Stimulated activated CD8-positive, alpha-beta memory T cell treated with anti-CD3 and anti-CD28 coated beads, Interleukin-4, amount 100 ng/mL, for 1 hour (primary cell): Measurements from ENCODE around the gene FFAR4.

ENCODE experiments used
- DNase-seq, 2 donors: peaks; one replicate each; pipeline ENCODE4 v3.0.0-alpha.2; 2020; ENCODE audit warnings: low read depth in 2 of 2, low spot score in 1 of 2

Gene FFAR4

DNA sequence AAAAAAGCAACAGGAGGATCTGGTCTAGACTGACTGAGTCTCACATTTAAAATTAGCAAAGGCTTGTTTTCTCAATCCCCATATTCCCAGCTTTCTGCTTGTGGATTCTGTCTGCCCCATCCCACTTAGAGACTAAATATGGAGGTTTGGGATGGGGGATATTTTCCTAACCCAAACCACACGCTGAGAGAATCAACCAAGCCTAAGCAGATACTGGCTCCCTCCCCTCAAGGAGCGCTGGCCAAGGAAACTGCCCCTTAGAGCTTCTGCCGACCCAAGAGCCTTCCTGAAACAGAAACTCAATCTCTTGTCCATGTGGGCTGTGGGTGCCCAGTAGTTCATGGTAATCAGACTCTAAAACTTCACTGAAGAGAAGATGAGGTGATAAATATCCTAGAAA, 3.9 kb downstream of the FFAR4 start:
- DNase-seq: no peak

- no peak for DNase-seq
These were observed 6.1 kb downstream of the FFAR4 start for GRCh38 chr10:93572606-93573005.

- DNase-seq: no peak
These were observed 6.8 kb downstream of the FFAR4 start for GRCh38 chr10:93573051-93573909.

DNA sequence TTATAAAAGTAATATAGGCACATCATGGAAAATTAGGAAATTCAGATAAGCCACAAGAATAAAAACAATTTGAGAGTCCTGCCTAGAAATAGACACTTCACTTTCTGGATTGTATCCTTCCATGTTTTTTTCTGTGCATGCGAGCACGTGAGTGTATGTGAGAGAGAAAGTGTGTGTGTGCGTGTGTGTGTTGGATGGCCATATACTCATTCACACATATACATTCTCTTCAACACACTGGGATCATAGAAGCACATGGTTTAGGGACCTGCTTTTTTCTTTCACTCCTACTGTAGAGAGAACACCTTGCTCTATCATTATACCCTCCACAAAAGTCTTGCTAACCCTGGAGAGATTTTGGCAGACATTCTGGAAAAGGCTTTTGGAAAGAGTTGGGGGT, 7.5 kb downstream of the FFAR4 start:
- DNase-seq: no peak

- DNase-seq: no peak
These were observed 10.4 kb downstream of the FFAR4 start for GRCh38 chr10:93576888-93577287.

DNA sequence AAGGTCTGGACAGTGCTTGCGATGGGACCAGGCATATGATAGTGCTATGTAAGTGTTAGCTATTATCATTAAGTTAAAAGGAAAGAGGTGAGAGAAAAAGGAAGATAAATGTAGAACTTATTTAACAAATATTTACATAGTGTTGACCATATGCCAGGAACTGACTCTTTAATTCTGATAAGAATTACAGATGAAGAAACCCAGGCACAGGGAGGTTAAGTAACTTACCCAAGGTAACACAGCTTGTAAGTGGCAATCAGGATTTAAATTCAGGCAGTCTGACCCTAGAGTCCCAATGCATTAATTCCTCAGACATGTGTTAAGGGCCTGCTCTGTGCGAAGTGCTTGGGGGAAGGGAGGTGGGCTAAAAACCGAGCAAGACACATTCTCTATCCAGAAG, 11.1 kb downstream of the FFAR4 start:
- no peak for DNase-seq

DNA sequence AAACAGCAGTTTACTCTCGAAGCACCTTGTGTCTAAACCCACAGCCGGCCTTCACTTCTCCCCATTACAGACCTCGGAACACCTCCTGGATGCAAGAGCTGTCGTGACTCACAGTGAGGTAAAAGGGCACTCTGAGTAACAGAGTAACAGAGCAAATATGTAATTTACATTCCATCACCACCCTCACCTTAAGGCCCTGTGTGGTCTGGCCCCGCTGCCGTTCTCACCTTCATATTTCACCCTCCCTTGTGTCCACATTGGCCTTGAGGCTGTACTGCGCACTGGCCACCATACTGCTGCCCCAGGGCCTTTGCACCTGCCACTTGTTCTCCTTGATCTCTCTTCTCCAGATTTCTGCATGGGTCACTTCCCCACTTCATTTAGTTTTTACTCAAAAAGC, 12.6 kb downstream of the FFAR4 start:
- DNase-seq: no peak

DNA sequence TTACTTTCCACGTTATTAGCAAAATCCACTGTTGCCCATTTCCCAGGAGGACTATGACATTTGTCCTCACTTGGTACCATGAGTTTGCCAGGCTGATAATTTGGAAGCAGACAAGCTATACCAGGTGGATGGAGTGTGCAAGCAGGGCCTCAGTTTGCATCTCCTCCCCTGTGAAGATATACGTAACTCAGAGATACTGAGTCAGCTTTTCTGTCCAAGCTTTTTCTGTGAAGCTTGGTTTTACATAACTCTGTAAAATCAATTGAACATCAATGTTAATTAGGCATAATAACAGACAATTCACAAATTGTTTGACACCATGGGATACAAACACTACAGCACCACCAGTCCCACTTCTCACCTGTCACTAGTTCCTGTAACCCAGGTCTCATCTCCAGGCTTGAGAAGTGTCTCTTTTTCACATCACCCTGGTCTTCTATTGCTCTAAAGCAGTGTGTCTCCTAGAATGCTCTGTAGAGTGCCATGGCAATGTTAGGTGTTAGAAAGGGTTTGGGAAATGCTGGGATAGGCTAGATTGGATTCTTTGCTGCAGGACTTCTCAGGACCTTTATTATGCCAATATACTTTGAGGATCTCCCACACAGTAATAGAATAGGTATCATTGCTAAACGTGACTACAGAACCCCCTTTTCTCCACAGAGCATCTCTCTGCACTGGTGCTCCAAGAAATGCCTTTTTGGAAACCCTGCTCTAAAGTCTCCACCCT, 13.7 kb downstream of the FFAR4 start:
- no peak for DNase-seq

DNA sequence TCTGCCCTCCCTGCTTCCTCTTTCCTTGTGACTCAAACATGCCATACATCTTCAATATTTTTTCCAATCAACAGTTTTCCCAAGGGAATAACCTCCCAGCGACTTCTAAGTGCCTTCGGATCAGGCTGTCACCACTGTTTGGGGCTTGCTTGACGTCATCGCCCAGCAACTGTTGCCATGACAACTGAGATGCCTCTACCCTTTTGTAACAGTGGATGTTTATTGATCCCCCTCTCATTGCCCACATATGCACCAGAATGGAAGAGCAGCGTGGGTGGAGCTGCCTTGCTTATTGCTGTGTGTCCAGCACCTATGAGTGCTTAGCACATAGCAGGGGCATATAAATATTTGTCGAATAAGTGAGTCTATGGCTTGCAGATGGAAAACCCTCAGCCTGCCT, 14.4 kb downstream of the FFAR4 start:
- DNase-seq: no peak

- DNase-seq: no peak
These were observed 18.0 kb downstream of the FFAR4 start for GRCh38 chr10:93584445-93584844.

DNA sequence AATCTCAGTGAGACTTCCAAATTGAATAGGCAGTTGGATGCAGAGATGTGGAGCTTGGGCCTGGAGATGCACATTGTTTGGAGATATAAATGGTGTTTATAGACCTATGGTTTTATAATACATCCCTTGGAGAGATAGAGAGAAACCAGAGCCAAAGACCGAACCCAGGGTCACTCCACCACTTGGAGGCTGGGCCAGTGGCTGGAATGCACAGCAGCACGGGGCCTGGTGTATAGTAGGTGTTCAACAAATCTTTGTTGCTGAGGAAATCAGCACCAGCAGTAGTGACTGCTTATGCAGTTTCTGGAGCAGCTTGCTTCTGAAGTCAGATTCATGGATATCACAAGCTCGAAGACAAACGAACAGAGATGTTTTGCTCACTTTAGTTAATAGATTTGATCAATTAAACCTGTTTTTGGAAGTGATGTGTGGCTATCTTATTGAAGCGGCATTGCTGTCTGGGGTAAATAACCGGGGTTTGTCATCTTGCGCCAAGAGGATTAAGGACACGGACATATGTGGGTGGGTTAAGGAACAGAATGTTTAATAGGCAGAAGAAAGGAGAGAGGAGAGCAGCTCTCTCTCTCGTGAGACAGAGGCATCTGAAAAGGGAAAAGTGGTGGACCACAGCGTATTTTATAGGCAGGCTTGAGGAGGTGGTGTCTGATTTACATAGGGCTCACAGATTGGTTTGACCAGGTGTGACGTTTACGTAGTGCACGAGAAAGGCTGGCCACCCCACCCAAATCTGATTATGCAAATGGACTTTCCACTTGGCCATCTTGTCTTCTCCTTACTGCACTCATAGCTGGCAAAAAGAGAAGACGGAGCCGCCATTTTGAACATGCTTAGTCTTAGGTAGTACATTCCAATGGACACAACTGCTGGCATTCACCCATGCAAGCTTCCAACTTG, 23.4 kb downstream of the FFAR4 start:
- DNase-seq: no peak

DNA sequence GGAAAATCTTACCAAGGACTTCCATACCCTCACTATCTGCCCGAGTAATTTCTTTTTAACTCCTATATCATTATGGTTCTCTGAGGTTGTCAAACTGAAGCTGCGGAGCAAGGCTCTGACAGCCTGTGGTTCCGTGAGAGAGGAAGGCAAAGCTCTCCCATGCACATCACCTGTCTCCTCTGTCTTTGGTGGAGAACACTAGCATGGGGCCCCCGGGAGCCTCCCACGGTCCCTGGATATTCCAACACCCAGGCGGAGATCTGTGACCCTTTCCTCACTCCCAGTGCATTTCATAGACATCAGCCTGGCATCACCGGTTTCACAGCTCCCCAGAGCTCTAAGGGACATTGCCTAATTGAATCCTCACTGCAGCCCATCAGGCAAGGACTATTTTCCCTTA, 24.2 kb downstream of the FFAR4 start:
- DNase-seq: no peak

- DNase-seq: no peak
These were observed 24.8 kb downstream of the FFAR4 start for GRCh38 chr10:93591065-93591808.

- no peak for DNase-seq
These were observed 26.8 kb downstream of the FFAR4 start for GRCh38 chr10:93593254-93593653.

DNA sequence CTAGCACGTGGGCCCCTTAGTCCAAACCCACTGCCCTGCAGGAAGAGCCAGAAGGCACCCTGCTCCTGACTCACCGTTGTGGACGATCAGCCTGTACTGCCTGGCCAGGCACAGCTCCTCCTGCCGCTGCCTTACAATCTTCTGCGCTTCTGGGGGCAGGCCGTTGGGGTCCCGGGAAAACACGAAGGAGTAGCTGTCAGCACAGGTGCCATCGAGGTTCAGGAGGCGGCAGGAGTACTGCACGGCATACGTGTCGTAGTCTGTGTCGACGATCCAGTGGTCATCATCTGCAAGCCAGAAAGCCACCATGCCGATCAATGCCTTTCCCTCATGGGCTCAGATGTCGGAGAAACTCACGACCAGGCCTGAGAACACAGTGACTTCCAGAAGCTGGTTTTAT, 27.3 kb downstream of the FFAR4 start:
- no peak for DNase-seq

DNA sequence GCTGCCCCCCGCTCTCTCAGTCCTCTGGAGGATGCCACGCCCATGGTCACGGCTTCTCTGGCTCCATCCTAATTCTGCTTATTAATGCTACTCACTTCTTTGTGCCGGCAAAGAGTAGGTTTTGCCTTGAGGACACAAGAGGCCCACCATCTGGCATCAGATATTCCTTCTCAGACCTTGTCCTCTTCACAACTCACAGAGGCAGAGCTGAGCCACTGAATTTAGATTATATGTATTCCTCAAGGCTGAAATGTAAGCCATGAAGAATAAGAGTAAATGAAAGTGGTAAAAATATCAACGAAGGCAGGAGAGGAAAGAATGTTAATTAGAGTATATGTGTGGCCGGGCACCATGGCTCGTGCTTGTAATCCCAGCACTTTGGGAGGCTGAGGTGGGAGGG, 28.1 kb downstream of the FFAR4 start:
- no peak for DNase-seq

GRCh38 chr10:93595378-93596161, 29.1 kb downstream of the FFAR4 start:
- no peak for DNase-seq

- DNase-seq: no peak
These were observed 30.1 kb downstream of the FFAR4 start for GRCh38 chr10:93596539-93596938.

DNA sequence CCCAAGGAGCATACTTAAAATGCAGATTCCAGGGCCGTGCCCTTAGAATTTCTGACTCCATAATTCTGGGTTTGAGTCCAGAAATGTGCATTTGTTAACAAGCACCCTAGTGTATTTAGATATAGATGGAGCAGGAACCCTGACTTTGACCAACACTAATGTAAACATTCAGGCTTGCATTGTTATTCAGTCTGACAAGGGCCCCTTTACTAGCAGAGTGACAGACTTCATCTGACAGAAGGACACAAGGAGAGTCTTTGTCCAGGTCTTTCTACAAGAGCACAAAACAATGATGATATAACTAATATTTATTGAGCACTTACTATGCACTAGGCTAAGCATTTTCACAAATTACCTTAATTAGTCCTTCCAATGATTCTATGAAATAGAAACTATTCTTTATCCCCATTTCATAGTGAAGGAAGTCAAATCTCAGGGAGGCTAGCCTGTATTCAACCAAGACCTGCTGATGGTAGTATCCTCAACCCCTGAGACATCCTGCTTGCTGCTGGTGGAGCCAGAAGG, 30.7 kb downstream of the FFAR4 start:
- no peak for DNase-seq

DNA sequence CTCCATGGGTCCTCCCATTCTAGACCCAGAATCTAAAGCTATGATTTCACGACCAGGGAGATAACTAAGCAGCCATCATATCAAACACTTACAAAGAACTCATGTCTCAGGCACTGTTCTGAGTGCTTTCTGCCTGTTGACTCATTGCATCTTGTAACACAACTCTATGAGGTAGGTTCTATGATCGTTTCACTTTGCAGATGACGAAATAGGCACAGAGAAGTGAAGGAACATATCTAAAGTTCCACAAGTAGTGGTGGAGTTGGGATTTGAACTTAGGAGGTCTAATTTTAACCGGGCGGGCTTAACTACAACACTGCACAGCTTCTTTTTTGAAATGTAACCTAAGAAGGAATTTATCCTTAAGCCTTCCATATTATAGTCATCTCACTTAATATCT, 31.7 kb downstream of the FFAR4 start:
- DNase-seq: no peak
